ENCODE data around the gene PGAP6.

The PGAP6 gene

DNA sequence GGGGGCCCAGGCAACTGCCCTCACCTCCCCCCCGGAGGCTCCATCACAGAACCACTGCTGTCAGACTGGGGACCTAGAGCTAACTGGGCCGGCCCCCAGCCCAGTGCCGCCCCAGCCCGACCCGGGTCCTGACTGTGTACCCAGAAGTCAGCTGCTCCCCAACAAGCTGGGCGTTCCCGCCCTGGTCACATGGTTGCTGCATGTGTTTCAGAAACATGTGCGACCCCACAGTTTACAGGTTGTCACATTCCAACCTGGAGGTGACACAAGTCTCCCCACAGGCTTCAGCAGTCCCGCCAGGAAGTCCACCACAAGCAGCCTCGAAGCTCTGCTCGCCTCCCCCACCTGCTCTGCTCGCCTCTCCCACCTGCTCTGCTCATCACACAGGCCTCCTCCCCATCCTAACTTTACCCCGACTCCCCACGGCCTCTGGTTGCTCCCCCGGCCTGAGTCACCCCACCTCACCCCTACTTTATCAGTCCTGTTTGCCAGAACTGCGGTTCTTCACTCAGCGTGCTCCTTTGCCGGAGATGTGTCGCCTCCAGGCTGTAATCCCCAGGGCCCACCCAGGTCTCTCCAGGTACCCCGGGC, 12.4 kb downstream of the PGAP6 start:
- no peak overlapping the region for H3K4me3 ChIP-seq (ENCODE audit: low read depth, low read length)
- TF ChIP-seq, protein P1, sequence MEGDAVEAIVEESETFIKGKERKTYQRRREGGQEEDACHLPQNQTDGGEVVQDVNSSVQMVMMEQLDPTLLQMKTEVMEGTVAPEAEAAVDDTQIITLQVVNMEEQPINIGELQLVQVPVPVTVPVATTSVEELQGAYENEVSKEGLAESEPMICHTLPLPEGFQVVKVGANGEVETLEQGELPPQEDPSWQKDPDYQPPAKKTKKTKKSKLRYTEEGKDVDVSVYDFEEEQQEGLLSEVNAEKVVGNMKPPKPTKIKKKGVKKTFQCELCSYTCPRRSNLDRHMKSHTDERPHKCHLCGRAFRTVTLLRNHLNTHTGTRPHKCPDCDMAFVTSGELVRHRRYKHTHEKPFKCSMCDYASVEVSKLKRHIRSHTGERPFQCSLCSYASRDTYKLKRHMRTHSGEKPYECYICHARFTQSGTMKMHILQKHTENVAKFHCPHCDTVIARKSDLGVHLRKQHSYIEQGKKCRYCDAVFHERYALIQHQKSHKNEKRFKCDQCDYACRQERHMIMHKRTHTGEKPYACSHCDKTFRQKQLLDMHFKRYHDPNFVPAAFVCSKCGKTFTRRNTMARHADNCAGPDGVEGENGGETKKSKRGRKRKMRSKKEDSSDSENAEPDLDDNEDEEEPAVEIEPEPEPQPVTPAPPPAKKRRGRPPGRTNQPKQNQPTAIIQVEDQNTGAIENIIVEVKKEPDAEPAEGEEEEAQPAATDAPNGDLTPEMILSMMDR (IDR thresholded peaks at IDR 0.05; ENCODE audit: low read depth, low read length) = no peak
- TF ChIP-seq MYC (IDR thresholded peaks at IDR 0.05; ENCODE audit: low read depth, low read length) = no peak
- TF ChIP-seq POLR2A (IDR thresholded peaks at IDR 0.05; ENCODE audit: extremely low read depth, insufficient read length) = no peak
- TF ChIP-seq, protein P2, sequence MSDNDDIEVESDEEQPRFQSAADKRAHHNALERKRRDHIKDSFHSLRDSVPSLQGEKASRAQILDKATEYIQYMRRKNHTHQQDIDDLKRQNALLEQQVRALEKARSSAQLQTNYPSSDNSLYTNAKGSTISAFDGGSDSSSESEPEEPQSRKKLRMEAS (IDR thresholded peaks at IDR 0.05; ENCODE audit: low read depth, low read length) = no peak
- no peak for DNase-seq (ENCODE audit: low read depth)

DNA sequence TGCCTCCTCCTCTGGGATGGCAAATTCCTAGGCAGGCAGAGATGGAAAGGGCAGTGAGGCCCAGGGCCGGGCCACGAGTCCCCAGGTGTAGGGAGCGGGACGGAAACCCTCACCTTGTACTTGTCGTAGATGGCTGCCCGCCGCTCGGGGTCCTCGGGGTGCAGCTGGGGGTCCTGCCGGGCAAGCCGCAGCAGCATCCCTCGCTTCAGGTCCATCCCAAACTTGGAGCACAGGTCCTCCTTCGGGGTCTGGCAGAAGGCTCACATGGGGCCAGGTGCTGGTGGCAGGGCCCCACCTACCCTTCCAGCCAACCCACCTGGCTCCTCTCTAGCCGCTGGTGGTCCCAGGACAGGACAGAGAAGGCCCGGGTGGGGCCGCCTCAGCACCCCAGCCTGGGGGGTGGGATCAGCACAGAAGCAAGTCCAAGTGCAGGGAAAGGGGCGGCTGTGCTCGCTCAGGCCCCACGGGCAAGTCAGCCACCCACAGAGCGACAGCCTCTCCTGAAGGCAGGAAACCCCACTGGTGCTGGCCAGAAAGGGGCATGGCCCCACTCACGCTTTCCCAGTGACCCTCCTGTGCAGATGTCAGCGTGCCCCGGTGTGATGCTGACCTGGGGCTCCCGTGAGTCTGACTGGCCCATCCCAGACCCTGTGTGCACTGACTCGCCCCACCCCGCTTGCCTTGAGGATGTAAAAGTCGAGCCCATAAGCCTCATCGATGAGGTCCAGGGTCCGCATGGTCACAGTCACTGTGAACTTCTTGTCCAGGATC, 13.2 kb downstream of the PGAP6 start:
- DNase-seq (ENCODE audit: low read depth) = no peak
- H3K4me3 ChIP-seq (ENCODE audit: low read depth, low read length) = no peak overlapping the region
- no peak for TF ChIP-seq POLR2A (IDR thresholded peaks at IDR 0.05; ENCODE audit: extremely low read depth, insufficient read length)
- TF ChIP-seq, protein P2 (IDR thresholded peaks at IDR 0.05; ENCODE audit: low read depth, low read length) = no peak
- TF ChIP-seq MYC (IDR thresholded peaks at IDR 0.05; ENCODE audit: low read depth, low read length) = no peak
- TF ChIP-seq, protein P1 (IDR thresholded peaks at IDR 0.05; ENCODE audit: low read depth, low read length) = no peak

DNA sequence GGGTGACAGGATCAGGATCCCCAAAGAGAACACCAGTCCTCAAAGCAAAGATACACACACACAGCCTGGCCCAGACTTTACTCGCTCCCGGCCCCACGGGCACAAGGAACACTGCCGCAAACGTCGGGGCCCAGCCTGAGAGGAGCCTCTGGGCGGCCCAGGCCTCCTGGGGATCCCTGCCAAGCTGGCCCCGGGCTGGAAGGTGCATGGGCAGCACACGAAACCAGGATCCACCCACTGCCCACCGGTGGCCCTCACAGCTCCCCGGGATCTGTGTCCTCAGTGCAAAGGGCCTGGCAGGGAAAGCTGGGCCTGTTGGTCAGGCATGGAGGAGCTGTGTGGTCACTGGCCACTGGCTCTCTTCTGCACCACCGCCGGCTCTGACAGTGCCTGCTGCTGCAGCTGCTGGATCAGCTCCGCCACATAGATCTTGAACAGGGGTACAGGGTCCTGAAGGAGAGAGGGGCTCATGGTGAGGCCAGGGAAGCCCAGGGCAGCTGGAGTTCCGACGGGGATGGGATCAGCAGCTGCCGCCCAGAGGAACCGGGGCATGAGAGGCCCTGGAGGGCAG, 14.4 kb downstream of the PGAP6 start:
- DNase-seq (ENCODE audit: low read depth) = no peak
- no peak overlapping the region for H3K4me3 ChIP-seq (ENCODE audit: low read depth, low read length)
- TF ChIP-seq, protein P1 (IDR thresholded peaks at IDR 0.05; ENCODE audit: low read depth, low read length) = no peak
- TF ChIP-seq POLR2A (IDR thresholded peaks at IDR 0.05; ENCODE audit: extremely low read depth, insufficient read length) = no peak
- TF ChIP-seq MYC (IDR thresholded peaks at IDR 0.05; ENCODE audit: low read depth, low read length) = no peak
- TF ChIP-seq, protein P2 (IDR thresholded peaks at IDR 0.05; ENCODE audit: low read depth, low read length) = no peak

DNA sequence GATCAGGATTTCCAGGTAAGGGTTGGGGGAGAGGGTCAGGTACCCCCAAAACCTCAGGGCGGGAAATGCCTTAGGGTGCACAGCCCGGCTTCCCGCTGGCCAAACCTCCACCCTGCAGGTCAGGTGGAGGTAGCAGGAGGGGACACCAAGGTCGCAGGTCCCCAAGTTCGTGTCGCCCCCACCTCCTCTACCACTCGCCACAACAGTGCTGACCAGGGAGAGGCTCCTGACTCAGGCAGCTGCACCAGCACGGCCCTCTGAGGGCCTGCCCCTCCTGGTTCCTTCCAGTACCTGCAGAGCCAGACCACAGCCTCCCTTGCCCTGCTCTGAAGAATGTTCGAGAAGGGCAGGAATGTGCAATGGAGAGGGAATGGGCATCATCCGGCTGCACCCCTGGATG, 15.3 kb downstream of the PGAP6 start:
- TF ChIP-seq, protein P1 (IDR thresholded peaks at IDR 0.05; ENCODE audit: low read depth, low read length) = no peak
- TF ChIP-seq, protein P2 (IDR thresholded peaks at IDR 0.05; ENCODE audit: low read depth, low read length) = no peak
- TF ChIP-seq MYC (IDR thresholded peaks at IDR 0.05; ENCODE audit: low read depth, low read length) = no peak
- no peak for TF ChIP-seq POLR2A (IDR thresholded peaks at IDR 0.05; ENCODE audit: extremely low read depth, insufficient read length)
- H3K4me3 ChIP-seq (ENCODE audit: low read depth, low read length) = no peak overlapping the region
- no peak for DNase-seq (ENCODE audit: low read depth)

DNA sequence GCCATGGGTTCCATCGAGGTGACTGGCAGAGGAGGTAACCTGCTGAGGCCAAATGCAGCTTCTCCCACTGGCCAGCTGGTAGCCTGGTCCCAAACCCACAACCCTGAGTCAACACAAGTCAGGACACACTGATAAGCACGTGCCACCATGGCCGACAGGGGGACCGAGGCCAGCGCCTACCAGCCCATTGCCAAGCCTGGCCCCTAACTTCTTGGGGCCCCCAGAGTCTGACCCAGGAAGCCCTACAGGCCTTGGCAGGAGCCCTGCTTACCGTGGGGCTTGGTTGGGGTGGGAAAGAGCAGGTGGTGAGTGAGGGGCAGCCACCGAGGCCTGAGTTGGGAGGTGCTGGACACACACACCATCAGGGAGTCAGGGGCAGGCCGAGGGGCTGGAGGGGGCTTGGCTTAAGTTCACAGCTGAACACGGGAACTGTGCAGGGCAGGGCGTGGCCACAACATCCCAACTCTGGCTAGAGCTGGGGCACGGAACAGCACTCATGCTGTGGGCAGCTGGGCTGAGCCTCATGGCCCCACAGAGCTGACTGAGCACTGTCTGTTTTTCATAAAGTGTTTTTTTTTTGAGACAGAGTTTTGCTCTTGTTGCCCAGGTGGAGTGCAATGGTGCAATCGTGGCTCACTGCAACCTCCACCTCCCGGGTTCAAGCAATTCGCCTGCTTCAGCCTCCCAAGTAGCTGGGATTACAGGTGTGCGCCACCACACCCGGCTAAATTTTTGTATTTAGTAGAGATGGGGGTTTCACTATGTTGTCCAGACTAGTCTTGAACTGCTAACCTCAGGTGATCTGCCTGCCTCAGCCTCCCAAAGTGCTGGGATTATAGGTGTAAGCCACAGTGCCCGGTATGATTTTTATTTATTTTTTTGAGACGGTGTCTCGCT, 16.9 kb downstream of the PGAP6 start:
- H3K4me3 ChIP-seq (ENCODE audit: low read depth, low read length) = no peak overlapping the region
- DNase-seq (ENCODE audit: low read depth) = no peak
- TF ChIP-seq, protein P1 (IDR thresholded peaks at IDR 0.05; ENCODE audit: low read depth, low read length) = no peak
- TF ChIP-seq MYC (IDR thresholded peaks at IDR 0.05; ENCODE audit: low read depth, low read length) (no peak), POLR2A (IDR thresholded peaks at IDR 0.05; ENCODE audit: extremely low read depth, insufficient read length) (no peak)
- TF ChIP-seq, protein P2 (IDR thresholded peaks at IDR 0.05; ENCODE audit: low read depth, low read length) = no peak

Data from NB4 (cell line).